ENCODE results near the gene COMTD1.
"Not testable (repeated sequence)": the region's sequence is repeated elsewhere in the genome, so short reads cannot be mapped to it uniquely, and the experiment has no call there.

The COMTD1 gene

GRCh38 chr10:75223507-75223906 is 12.2 kb downstream of the COMTD1 start:
- no peak for DNase-seq (ENCODE audit: low spot score)

- not testable (repeated sequence) for DNase-seq (ENCODE audit: low spot score)
Observed at GRCh38 chr10:75221492-75221891, 14.3 kb downstream of the COMTD1 start.

- no peak for DNase-seq (ENCODE audit: low spot score)
Observed at GRCh38 chr10:75220274-75220673, 15.5 kb downstream of the COMTD1 start.

- DNase-seq (ENCODE audit: low spot score), result no peak
Observed at GRCh38 chr10:75212343-75212742, 23.4 kb downstream of the COMTD1 start.

- DNase-seq (ENCODE audit: low spot score), result peak; percentile 51
Observed at GRCh38 chr10:75211007-75211691, 24.6 kb downstream of the COMTD1 start.

- DNase-seq (ENCODE audit: low spot score), result peak; percentile 95
Observed at GRCh38 chr10:75210282-75211006, 25.3 kb downstream of the COMTD1 start, which contains the start of gene VDAC2. VDAC2 (plus strand) TSS chr10:75210796; CDS start chr10:75211159, 363 bp downstream.

GRCh38 chr10:75209921-75210281 is 25.9 kb downstream of the COMTD1 start:
- peak; percentile 75 for DNase-seq (ENCODE audit: low spot score)

- DNase-seq (ENCODE audit: low spot score), result no peak
Observed at GRCh38 chr10:75209086-75209920, 26.5 kb downstream of the COMTD1 start.

GRCh38 chr10:75208181-75208580 is 27.6 kb downstream of the COMTD1 start:
- peak; percentile 61 for DNase-seq (ENCODE audit: low spot score)

- DNase-seq (ENCODE audit: low spot score), result no peak
Observed at GRCh38 chr10:75207857-75208144, 28.0 kb downstream of the COMTD1 start.

- DNase-seq (ENCODE audit: low spot score), result no peak
Observed at GRCh38 chr10:75207079-75207856, 28.5 kb downstream of the COMTD1 start.

GRCh38 chr10:75206638-75207037 is 29.1 kb downstream of the COMTD1 start:
- not testable (repeated sequence) for DNase-seq (ENCODE audit: low spot score)

- no peak for DNase-seq (ENCODE audit: low spot score)
Observed at GRCh38 chr10:75205908-75206307, 29.8 kb downstream of the COMTD1 start.

GRCh38 chr10:75203724-75204123 is 32.0 kb downstream of the COMTD1 start:
- no peak for DNase-seq (ENCODE audit: low spot score)

GRCh38 chr10:75203046-75203620 is 32.6 kb downstream of the COMTD1 start:
- not testable (repeated sequence) for DNase-seq (ENCODE audit: low spot score)

- DNase-seq (ENCODE audit: low spot score), result peak; percentile 70
Observed at GRCh38 chr10:75202321-75203045, 33.3 kb downstream of the COMTD1 start.

- DNase-seq (ENCODE audit: low spot score), result no peak
Observed at GRCh38 chr10:75201793-75202307, 33.9 kb downstream of the COMTD1 start.

GRCh38 chr10:75199949-75200348 is 35.8 kb downstream of the COMTD1 start:
- not testable (repeated sequence) for DNase-seq (ENCODE audit: low spot score)

GRCh38 chr10:75197906-75198305 is 37.9 kb downstream of the COMTD1 start:
- no peak for DNase-seq (ENCODE audit: low spot score)

- DNase-seq (ENCODE audit: low spot score), result no peak
Observed at GRCh38 chr10:75197066-75197465, 38.7 kb downstream of the COMTD1 start.

Measured in AG08396 (cell line).